HG02571 (cell line): ENCODE results near the gene PRKAR1A.

ENCODE experiments used
- ATAC-seq: cut with Tn5 transposase; IDR thresholded peaks from one replicate; pipeline ENCODE4 v1.9.1; 2021; ENCODE audit warnings: mild to moderate bottlenecking, moderate library complexity; ENCODE audit not compliant: unreplicated experiment

PRKAR1A gene

DNA sequence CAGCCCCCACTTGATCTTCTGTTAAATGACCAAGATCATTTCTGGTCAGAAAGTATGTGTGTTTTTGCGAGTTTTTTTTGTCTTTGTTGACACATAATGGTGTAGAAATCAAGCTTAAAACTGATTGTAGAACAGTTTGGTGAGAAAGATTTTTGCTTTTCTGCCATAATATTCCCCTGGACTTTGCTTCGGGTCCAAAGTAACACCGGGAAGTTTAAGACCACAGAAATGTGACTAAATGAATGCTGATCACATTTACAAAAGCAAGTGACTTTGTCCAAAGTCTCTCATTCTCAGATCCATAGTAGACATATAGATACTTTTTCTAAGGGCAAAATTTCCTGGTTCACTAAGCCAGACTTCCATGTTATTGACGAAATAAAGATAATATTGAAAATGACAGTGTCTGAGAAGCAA, 86.3 kb downstream of the PRKAR1A start:
- no peak for ATAC-seq

- no peak for ATAC-seq
Observed at GRCh38 chr17:68599091-68599490, 86.9 kb downstream of the PRKAR1A start.

GRCh38 chr17:68599552-68600066, 87.4 kb downstream of the PRKAR1A start:
- ATAC-seq: no peak

DNA sequence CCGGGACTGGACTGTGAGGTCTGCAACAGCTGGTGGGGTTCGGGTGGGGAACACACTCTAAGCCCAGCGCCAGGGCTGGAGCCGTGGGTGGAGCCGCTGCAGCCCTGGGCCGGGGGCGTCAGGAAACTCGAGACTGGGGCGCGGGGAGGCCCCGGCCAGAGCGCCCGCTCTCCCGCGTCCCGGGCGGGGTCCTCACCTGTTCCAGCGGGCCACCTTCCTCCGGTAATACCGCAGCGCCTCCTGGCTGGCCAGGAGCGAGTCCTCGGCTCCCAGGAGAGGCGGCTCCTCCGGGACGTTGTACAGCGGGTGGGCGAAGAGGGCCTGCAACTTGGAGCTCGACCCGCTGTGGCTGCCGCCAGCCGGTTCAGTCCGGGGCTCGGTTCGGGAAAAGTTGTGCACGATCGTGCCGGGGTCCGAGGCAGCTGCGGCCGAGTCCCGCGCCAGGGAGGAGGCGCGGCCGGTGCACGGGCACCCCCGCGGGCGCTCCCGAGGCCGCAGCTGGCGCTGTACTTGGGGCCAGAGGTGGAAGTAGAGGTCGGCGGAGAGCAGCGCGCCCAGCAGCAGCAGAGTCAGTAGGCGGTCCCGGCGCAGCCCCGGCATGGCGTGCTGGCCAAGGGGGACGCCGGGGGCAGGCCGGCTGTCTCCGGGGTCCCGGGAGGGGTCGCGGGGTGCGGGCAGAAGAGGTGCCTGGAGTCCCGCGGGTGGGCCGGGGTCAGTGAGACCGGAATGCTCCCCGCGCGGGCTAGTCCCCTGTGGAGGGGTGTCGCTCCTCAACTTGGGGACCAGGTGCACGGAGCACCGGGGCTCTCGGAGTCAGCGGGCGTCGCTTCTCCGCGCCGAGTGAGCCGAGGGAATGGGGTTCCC, 88.1 kb downstream of the PRKAR1A start:
- ATAC-seq: no peak
